ENCODE measurements around the gene HS6ST2.

- TF ChIP-seq, protein P1, sequence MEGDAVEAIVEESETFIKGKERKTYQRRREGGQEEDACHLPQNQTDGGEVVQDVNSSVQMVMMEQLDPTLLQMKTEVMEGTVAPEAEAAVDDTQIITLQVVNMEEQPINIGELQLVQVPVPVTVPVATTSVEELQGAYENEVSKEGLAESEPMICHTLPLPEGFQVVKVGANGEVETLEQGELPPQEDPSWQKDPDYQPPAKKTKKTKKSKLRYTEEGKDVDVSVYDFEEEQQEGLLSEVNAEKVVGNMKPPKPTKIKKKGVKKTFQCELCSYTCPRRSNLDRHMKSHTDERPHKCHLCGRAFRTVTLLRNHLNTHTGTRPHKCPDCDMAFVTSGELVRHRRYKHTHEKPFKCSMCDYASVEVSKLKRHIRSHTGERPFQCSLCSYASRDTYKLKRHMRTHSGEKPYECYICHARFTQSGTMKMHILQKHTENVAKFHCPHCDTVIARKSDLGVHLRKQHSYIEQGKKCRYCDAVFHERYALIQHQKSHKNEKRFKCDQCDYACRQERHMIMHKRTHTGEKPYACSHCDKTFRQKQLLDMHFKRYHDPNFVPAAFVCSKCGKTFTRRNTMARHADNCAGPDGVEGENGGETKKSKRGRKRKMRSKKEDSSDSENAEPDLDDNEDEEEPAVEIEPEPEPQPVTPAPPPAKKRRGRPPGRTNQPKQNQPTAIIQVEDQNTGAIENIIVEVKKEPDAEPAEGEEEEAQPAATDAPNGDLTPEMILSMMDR (IDR thresholded peaks at IDR 0.05): no peak
- no peak for TF ChIP-seq POLR2A (IDR thresholded peaks at IDR 0.05)
These were observed 354.6 kb downstream of the HS6ST2 start for GRCh38 chrX:132603700-132604286.
